H1 (cell line): ENCODE measurements around the gene ZNF425. TPM values are rescaled to one million over a fixed set of nuclear protein-coding genes. Genes with fewer than 3 reads are reported as not detected.

Experiments
- CTCF ChIA-PET: fragments of 300-600 bp; sonication (Branson Sonifier 250); formaldehyde crosslinking; loops from one replicate; lab custom pipeline; 2021; ENCODE audit not compliant: partially characterized antibody; lab: Charles Lee
- POLR2A ChIA-PET: fragments of 300-600 bp; sonication (Branson Sonifier 250); formaldehyde crosslinking; loops from one replicate; lab custom pipeline; 2021; ENCODE audit warnings: inconsistent platforms; ENCODE audit not compliant: partially characterized antibody; lab: Charles Lee
- DNase-seq, 2 experiments: peaks; one replicate each; pipeline versions ENCODE4 v3.0.0 to v3.0.0-alpha.2; 2010 to 2022; ENCODE audit warnings: low spot score in 2 of 2, low read depth in 1 of 2, mixed read lengths in 1 of 2
- FAIRE-seq: peaks from 2 replicates; lab custom pipeline; 2011; peaks lifted over from hg19 to GRCh38; lab: Jason Lieb, UNC
- H2AFZ ChIP-seq: 2 replicates; pipeline ENCODE4 v1.8.1; 2012; ENCODE audit warnings: low read length, inconsistent platforms
- H2AK5ac ChIP-seq: 2 replicates; pipeline ENCODE4 v1.6.1; 2013; ENCODE audit warnings: low read depth, low read length
- H2BK120ac ChIP-seq: replicated peaks from 2 replicates; pipeline ENCODE3; 2013; ENCODE audit warnings: low read depth, low read length, inconsistent platforms
- H2BK12ac ChIP-seq: 2 replicates; pipeline ENCODE4 v1.6.1; 2013; ENCODE audit warnings: low read depth, low read length
- H2BK15ac ChIP-seq: 2 replicates; pipeline ENCODE4 v1.6.1; 2013; ENCODE audit warnings: low read length
- H2BK20ac ChIP-seq: 2 replicates; pipeline ENCODE4 v1.6.1; 2013; ENCODE audit warnings: low read length
- H2BK5ac ChIP-seq: 2 replicates; pipeline ENCODE4 v1.6.1; 2013; ENCODE audit warnings: low read depth, low read length
- H3K14ac ChIP-seq: 2 replicates; pipeline ENCODE4 v1.6.1; 2013; ENCODE audit warnings: inconsistent platforms; ENCODE audit not compliant: insufficient read length
- H3K18ac ChIP-seq: 2 replicates; pipeline ENCODE4 v1.6.1; 2013; ENCODE audit warnings: low read length; ENCODE audit errors: extremely low read depth
- H3K23ac ChIP-seq: 2 replicates; pipeline ENCODE4 v1.6.1; 2013; ENCODE audit warnings: inconsistent platforms; ENCODE audit not compliant: insufficient read length
- H3K23me2 ChIP-seq: 2 replicates; pipeline ENCODE4 v1.6.1; 2013; ENCODE audit warnings: low read depth, low read length
- H3K27ac ChIP-seq: 2 replicates; pipeline ENCODE4 v1.6.1; 2011; ENCODE audit warnings: low read depth, low read length, inconsistent platforms
- H3K27me3 ChIP-seq, 4 experiments: replicated peaks in 1 of 4; 1 replicate in 1 of 4; 2 replicates in 3 of 4; pipeline versions ENCODE4 v1.6.1 to v1.8.1; 2011 to 2013; ENCODE audit warnings: low read length in 3 of 4, mild to moderate bottlenecking in 3 of 4, inconsistent platforms in 2 of 4, mixed read lengths in 2 of 4, moderate library complexity in 1 of 4; ENCODE audit not compliant: control insufficient read depth in 3 of 4, insufficient read depth in 3 of 4; ENCODE audit errors: extremely low read depth in 1 of 4
- H3K36me3 ChIP-seq, 4 experiments: 2 replicates each; pipeline versions ENCODE4 v1.6.1 to v1.8.1; 2011 to 2013; ENCODE audit warnings: mild to moderate bottlenecking in 4 of 4, low read length in 3 of 4, moderate library complexity in 2 of 4, control low read depth in 1 of 4, inconsistent platforms in 1 of 4; ENCODE audit not compliant: insufficient read depth in 4 of 4, control insufficient read depth in 2 of 4
- H3K4ac ChIP-seq: replicated peaks from 2 replicates; pipeline ENCODE3; 2013; ENCODE audit warnings: low read length, low read depth, mixed read lengths, inconsistent platforms; ENCODE audit not compliant: insufficient read length
- H3K4me1 ChIP-seq, 4 experiments: replicated peaks in 1 of 4; 1 replicate in 1 of 4; 2 replicates in 3 of 4; pipeline versions ENCODE4 v1.6.1 to v1.8.1; 2011 to 2013; ENCODE audit warnings: low read length in 3 of 4, inconsistent platforms in 2 of 4, mixed read lengths in 1 of 4; ENCODE audit not compliant: insufficient read depth in 4 of 4, control insufficient read depth in 3 of 4
- H3K4me2 ChIP-seq, 2 experiments: 2 replicates each; pipeline versions ENCODE4 v1.6.1 to v1.8.1; 2011 to 2013; ENCODE audit warnings: low read depth in 2 of 2, low read length in 2 of 2, control low read depth in 1 of 2, inconsistent platforms in 1 of 2, mild to moderate bottlenecking in 1 of 2; ENCODE audit not compliant: insufficient read depth in 1 of 2
- H3K4me3 ChIP-seq, 4 experiments: fragments of 200-600, 300-600 bp in 1 of 4; sonication (generic), shearing (Covaris generic), sonication (Bioruptor Twin) in 1 of 4; 2 replicates each; pipeline versions ENCODE4 v1.5.1 to v1.8.1; 2011 to 2016; ENCODE audit warnings: low read length in 4 of 4, low read depth in 3 of 4, control low read depth in 2 of 4, inconsistent platforms in 2 of 4, mild to moderate bottlenecking in 2 of 4, mixed read lengths in 1 of 4, moderate library complexity in 1 of 4; ENCODE audit not compliant: insufficient read depth in 2 of 4; ENCODE audit errors: extremely low read depth in 1 of 4
- H3K56ac ChIP-seq: replicated peaks from 2 replicates; pipeline ENCODE3; 2013; ENCODE audit warnings: low read depth, mild to moderate bottlenecking, mixed read lengths, low read length, inconsistent platforms; ENCODE audit not compliant: insufficient read length
- H3K79me1 ChIP-seq: 2 replicates; pipeline ENCODE4 v1.6.1; 2013; ENCODE audit warnings: low read depth, low read length, control low read depth
- H3K79me2 ChIP-seq, 2 experiments: 2 replicates each; pipeline versions ENCODE4 v1.6.1 to v1.8.1; 2012 to 2013; ENCODE audit warnings: low read length in 2 of 2, mild to moderate bottlenecking in 2 of 2, inconsistent platforms in 1 of 2; ENCODE audit not compliant: insufficient read depth in 2 of 2, control insufficient read depth in 1 of 2
- H3K9ac ChIP-seq, 4 experiments: replicated peaks in 1 of 4; 1 replicate in 1 of 4; 2 replicates in 3 of 4; pipeline versions ENCODE4 v1.6.1 to v1.8.1; 2011 to 2013; ENCODE audit warnings: low read depth in 3 of 4, low read length in 3 of 4, control low read depth in 2 of 4, mild to moderate bottlenecking in 2 of 4, moderate library complexity in 2 of 4, inconsistent platforms in 1 of 4; ENCODE audit errors: extremely low read depth in 1 of 4
- H3K9me3 ChIP-seq, 2 experiments: 2 replicates each; pipeline versions ENCODE4 v1.6.1 to v1.8.1; 2012 to 2013; ENCODE audit warnings: mild to moderate bottlenecking in 2 of 2, moderate library complexity in 2 of 2, control low read depth in 1 of 2, inconsistent platforms in 1 of 2, low read depth in 1 of 2, low read length in 1 of 2, mixed read lengths in 1 of 2; ENCODE audit not compliant: insufficient read depth in 2 of 2
- H4K20me1 ChIP-seq, 2 experiments: replicated peaks in 1 of 2; 2 replicates each; pipeline versions ENCODE3 to v1.8.1; 2011 to 2013; ENCODE audit warnings: inconsistent platforms in 2 of 2, low read length in 2 of 2, mild to moderate bottlenecking in 1 of 2; ENCODE audit not compliant: insufficient read depth in 2 of 2, control insufficient read depth in 1 of 2
- H4K5ac ChIP-seq: 2 replicates; pipeline ENCODE4 v1.6.1; 2013; ENCODE audit warnings: low read length, low read depth, mixed read lengths, inconsistent platforms; ENCODE audit not compliant: insufficient read length
- H4K8ac ChIP-seq: 2 replicates; pipeline ENCODE4 v1.8.0; 2013; ENCODE audit warnings: mild to moderate bottlenecking, moderate library complexity, low read length, inconsistent platforms; ENCODE audit not compliant: insufficient read depth; ENCODE audit errors: extremely low read depth
- H4K91ac ChIP-seq: replicated peaks from 2 replicates; pipeline ENCODE3; 2013; ENCODE audit warnings: low read length, mixed read lengths, inconsistent platforms; ENCODE audit not compliant: insufficient read length
- CBX8 ChIP-seq: fragments of 300-800, 300-1000 bp; sonication (generic); IDR thresholded peaks from 2 replicates; pipeline ENCODE4 v1.7.1; 2016; ENCODE audit warnings: low read depth, low read length, borderline replicate concordance
- CEBPB ChIP-seq: IDR thresholded peaks from 2 replicates; pipeline ENCODE4 v1.6.1; 2012; ENCODE audit warnings: low read depth, low read length
- EGR1 ChIP-seq: IDR thresholded peaks from 2 replicates; pipeline ENCODE4 v1.6.1; 2011; ENCODE audit warnings: low read depth, low read length, borderline replicate concordance
- HDAC6 ChIP-seq: IDR thresholded peaks from one replicate; pipeline ENCODE4 v1.7.1; 2012; ENCODE audit warnings: low read depth, mild to moderate bottlenecking, inconsistent platforms, low read length, moderate library complexity
- JUN ChIP-seq: IDR thresholded peaks from 2 replicates; pipeline ENCODE4 v1.6.1; 2011; ENCODE audit warnings: low read depth, mild to moderate bottlenecking, improper control_type of control experiment, low read length
- POLR2AphosphoS5 ChIP-seq: IDR thresholded peaks from 2 replicates; pipeline ENCODE4 v1.6.1; 2011; ENCODE audit warnings: low read depth, low read length
- RAD21 ChIP-seq, 2 experiments: IDR thresholded peaks in 1 of 2; conservative IDR thresholded peaks in 1 of 2; 2 replicates each; pipeline ENCODE4 v1.6.1; 2011; ENCODE audit warnings: low read depth in 2 of 2, low read length in 2 of 2, improper control_type of control experiment in 1 of 2, inconsistent platforms in 1 of 2, mild to moderate bottlenecking in 1 of 2, moderate library complexity in 1 of 2
- RFX5 ChIP-seq: IDR thresholded peaks from 2 replicates; pipeline ENCODE4 v1.6.1; 2011; ENCODE audit warnings: low read depth, low read length, improper control_type of control experiment, borderline replicate concordance
- SAP30 ChIP-seq: fragments of 300-600 bp; sonication (generic); IDR thresholded peaks from 2 replicates; pipeline ENCODE4 v1.7.1; 2012; ENCODE audit warnings: low read length, moderate library complexity, mild to moderate bottlenecking, inconsistent platforms; ENCODE audit not compliant: insufficient read depth, insufficient replicate concordance
- SP2 ChIP-seq: IDR thresholded peaks from 2 replicates; pipeline ENCODE4 v1.6.1; 2012; ENCODE audit warnings: mild to moderate bottlenecking, low read length, inconsistent platforms
- SP4 ChIP-seq: IDR thresholded peaks from 2 replicates; pipeline ENCODE4 v1.6.1; 2012; ENCODE audit warnings: low read length, inconsistent platforms
- SRF ChIP-seq: IDR thresholded peaks from 2 replicates; pipeline ENCODE4 v1.6.1; 2011; ENCODE audit warnings: mild to moderate bottlenecking, low read depth, low read length, moderate library complexity
- ZNF274 ChIP-seq: IDR thresholded peaks from 2 replicates; pipeline ENCODE4 v1.7.0; 2012; ENCODE audit warnings: low read length, borderline replicate concordance; ENCODE audit errors: extremely low read depth
- WGBS, 2 experiments: shearing (Covaris generic) in 1 of 2; methylation state at CpG; one replicate each; pipeline versions ENCODE4 v1.1.6 to v1.1.7; 2013 to 2015; ENCODE audit warnings: low lambda C conversion rate in 2 of 2, mixed read lengths in 2 of 2, inconsistent platforms in 1 of 2, low coverage in 1 of 2, missing lambda C conversion rate in 1 of 2; ENCODE audit not compliant: insufficient replicate concordance in 2 of 2, insufficient coverage in 1 of 2, insufficient read length in 1 of 2; ENCODE audit errors: extremely low coverage in 1 of 2, missing lambda C conversion rate in 1 of 2; 5-methylcytosine and 5-hydroxymethylcytosine counted together
- polyA plus RNA-seq, 7 experiments: library from polyadenylated mRNA; depleted of rRNA in 3 of 7; stranded (reverse) in 5 of 7; unstranded in 2 of 7; fragments of >200 nt in 5 of 7; fragments of 200-250 nt in 2 of 7; gene quantifications; 1 replicate in 5 of 7; 2 replicates in 1 of 7; 4 replicates in 1 of 7; pipeline versions ENCODE4 v1.2.1 to v1.2.3, GENCODE V29; 2011 to 2013; ENCODE audit warnings: missing spikeins in 2 of 7, mixed read lengths in 2 of 7
- total RNA-seq: library from RNA; stranded (reverse); fragmentation: NEBNext Ultra II Directional; extraction: Animal tissue kit (Norgen Biotek cat#: 25700); gene quantifications from 2 replicates; pipeline ENCODE4 v1.2.1, GENCODE V29; 2021

The ZNF425 gene
- total and polyA plus RNA-seq, 2 of the 8 experiments (the other 6 are each of a cell fraction or from before 2014, with no cell fraction given) = 3.4 to 6.1 TPM

DNA sequence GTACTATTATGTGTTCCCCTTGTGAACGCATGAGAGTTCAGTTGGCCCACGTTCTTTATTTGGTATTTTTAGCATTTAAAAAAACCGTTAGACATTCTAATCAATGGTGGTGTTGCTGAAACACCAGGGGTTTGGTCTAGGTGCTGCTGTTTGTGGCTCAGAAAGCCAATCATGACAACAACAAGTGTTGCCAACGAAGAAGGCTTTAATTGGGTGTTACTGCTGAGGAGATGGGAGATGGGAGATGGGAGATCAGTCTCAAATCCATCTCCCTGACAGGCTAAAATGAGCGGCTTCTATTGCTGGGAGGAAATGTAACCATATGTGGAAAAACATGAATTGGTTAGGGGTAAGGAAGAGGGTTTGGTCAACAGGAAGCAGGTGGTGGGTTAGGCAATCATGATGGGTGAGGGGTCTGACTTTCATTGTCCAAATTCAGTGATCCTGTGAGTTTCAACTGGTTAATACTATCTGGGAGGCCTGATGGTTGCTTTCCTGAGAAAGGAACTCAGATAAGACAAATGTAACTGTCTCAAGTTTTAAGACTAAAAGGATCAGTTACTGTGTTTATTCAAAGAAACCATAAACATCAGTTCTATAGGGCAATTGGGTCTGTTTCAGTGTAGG, 4.6 kb upstream of the ZNF425 start:
- no peak overlapping the region for H2AK5ac ChIP-seq
- CTCF ChIA-PET = interaction anchor here (3.1 kb wide), 1 partner anchor 16 kb away, joined by 15 read pairs; the partner anchor contains the start of gene ZNF398
- TF ChIP-seq RAD21 (IDR thresholded peaks at IDR 0.05 in 1 of 2, conservative IDR thresholded peaks at IDR 0.05 in 1 of 2; ENCODE audit: low read depth in 2 of 2, low read length in 2 of 2) (no peak), SP2 (no peak), ZNF274 (no peak), EGR1 (no peak), SAP30 (no peak), JUN (no peak), CBX8 (no peak), CEBPB (no peak), SP4 (no peak), HDAC6 (no peak), RFX5 (no peak), POLR2AphosphoS5 (no peak), SRF (no peak)

More for the DNA sequence above, 4.6 kb upstream of the ZNF425 start:
- Histone ChIP-seq H3K79me1 (no peaks in the 10 kb centered on the region), H3K4ac (no peak overlapping the region), H2BK12ac (no peak overlapping the region), H3K27ac (no peak overlapping the region), H2BK5ac (no peak overlapping the region), H3K27me3 (no peaks in the 10 kb centered on the region), H2BK20ac (no peak overlapping the region), H2BK15ac (no peak overlapping the region), H4K91ac (no peak overlapping the region), H4K20me1 (no peaks in the 10 kb centered on the region), H2BK120ac (no peak overlapping the region), H3K4me2 (no peak overlapping the region), H3K18ac (no peak overlapping the region), H3K14ac (no peak overlapping the region), H3K4me3 (no peak overlapping the region), H3K79me2 (peaks cover 0 to 7% of the 10 kb centered on the region in 2 experiments; a peak in 1 of 4 replicates), H4K5ac (no peak overlapping the region), H2AFZ (no peak overlapping the region), H3K56ac (no peak overlapping the region), H3K9me3 (peaks cover 6 to 8% of the 10 kb centered on the region in 2 experiments; a peak in 3 of 4 replicates), H3K9ac (no peak overlapping the region), H4K8ac (no peak overlapping the region), H3K4me1 (peaks cover 0 to 14% (median 3%) of the 10 kb centered on the region in 4 experiments; a peak in 3 of 7 replicates), H3K36me3 (peaks cover 0 to 27% (median 10%) of the 10 kb centered on the region in 4 experiments; a peak in 7 of 8 replicates), H3K23ac (no peak overlapping the region), H3K23me2 (peaks cover 4% of the 10 kb centered on the region; the same call in 1 of the 2 replicates)
- 90% methylated on average over 5 of the region's 5 CpGs; no CpG with 5 or more reads in 1 of the 2 experiments for WGBS, 2 experiments
- no peak for DNase-seq
- FAIRE-seq = no peak
- POLR2A ChIA-PET = no interaction called here
